Testis (tissue), 3 donors: ENCODE measurements around the gene MRGPRE. TPM values are rescaled to one million over a fixed set of nuclear protein-coding genes. Genes with fewer than 3 reads are reported as not detected.

Experiments used
- DNase-seq: peaks from one replicate; pipeline ENCODE4 v3.0.0-alpha.2; 2019
- H3K27ac ChIP-seq, 2 donors: fragments of 200-600 bp; sonication (generic); one replicate each; pipeline ENCODE4 v1.5.1; 2019
- H3K27me3 ChIP-seq: fragments of 200-600 bp; sonication (generic); one replicate; pipeline ENCODE4 v1.5.1; 2019
- H3K36me3 ChIP-seq: fragments of 200-600 bp; sonication (generic); one replicate; pipeline ENCODE4 v1.5.1; 2017; ENCODE audit warnings: low read depth; ENCODE audit errors: missing control alignments
- H3K4me1 ChIP-seq: fragments of 200-600 bp; sonication (generic); one replicate; pipeline ENCODE4 v1.5.1; 2019
- H3K4me3 ChIP-seq, 2 donors: fragments of 200-600 bp; sonication (generic); one replicate each; pipeline ENCODE4 v1.5.1; 2017 to 2019
- H3K9me3 ChIP-seq: fragments of 200-600 bp; sonication (generic); one replicate; pipeline ENCODE4 v1.5.1; 2017
- CTCF ChIP-seq, 3 experiments: fragments of 450-650 bp in 2 of 3; fragments of 200-600 bp in 1 of 3; sonication (generic) in 1 of 3; IDR thresholded peaks; one replicate each; pipeline ENCODE4 v1.5.1; 2016 to 2019; ENCODE audit warnings: antibody characterized with exemption in 3 of 3, mild to moderate bottlenecking in 2 of 3, moderate library complexity in 1 of 3
- POLR2A ChIP-seq: fragments of 450-650 bp; IDR thresholded peaks from one replicate; pipeline ENCODE4 v1.6.1; 2017; ENCODE audit warnings: antibody characterized with exemption, mild to moderate bottlenecking, moderate library complexity
- WGBS, 2 donors: methylation state at CpG; one replicate each; pipeline ENCODE4 v1.1.5; 2018; 5-methylcytosine and 5-hydroxymethylcytosine counted together
- intact Hi-C: fragments of 100-400 bp; cut with DNase I; formaldehyde crosslinking; loops from one replicate; pipeline ENCODE4 v1.15.1; 2023; ENCODE audit warnings: low total_unique reads
- polyA plus RNA-seq: library from polyadenylated mRNA; stranded (reverse); fragments of 350-450 nt; fragmentation: Illumina TruSeq; extraction: RNeasy Lipid Tissue Mini Kit (QIAGEN cat#74804); gene quantifications from one replicate; pipeline ENCODE4 v1.2.3, GENCODE V29; 2014; ENCODE audit warnings: low read depth, low replicate concordance; ENCODE audit not compliant: insufficient read depth
- total RNA-seq, 2 donors: library from RNA; depleted of rRNA; stranded (reverse); fragments of >200 nt; gene quantifications; one replicate each; pipeline ENCODE4 v1.2.3, GENCODE V29; 2016

MRGPRE gene
- total and polyA plus RNA-seq, 3 donors from 2014 or later = 0.30 to 1.0 (median 0.93) TPM

GRCh38 chr11:3193373-3194015, 38.7 kb downstream of the MRGPRE start:
- intact Hi-C loops = no loop called here
- Histone ChIP-seq H3K9me3 (no peaks in the 10 kb centered on the region), H3K4me1 (no peaks in the 10 kb centered on the region), H3K27ac (no peak overlapping the region), H3K4me3 (no peak overlapping the region), H3K27me3 (no peaks in the 10 kb centered on the region), H3K36me3 (no peaks in the 10 kb centered on the region)
- 85 to 90% methylated on average over 17 to 19 of the region's 19 CpGs for WGBS, 2 donors
- DNase-seq = no peak
- TF ChIP-seq CTCF (IDR thresholded peaks at IDR 0.05) (no peak), POLR2A (no peak)

- Histone ChIP-seq H3K4me1 (no peaks in the 10 kb centered on the region), H3K27me3 (no peaks in the 10 kb centered on the region), H3K27ac (no peak overlapping the region), H3K9me3 (no peaks in the 10 kb centered on the region), H3K36me3 (no peaks in the 10 kb centered on the region), H3K4me3 (no peak overlapping the region)
- intact Hi-C loops = no loop called here
- no peak for TF ChIP-seq POLR2A
- no peak for TF ChIP-seq CTCF (IDR thresholded peaks at IDR 0.05)
- DNase-seq = no peak
- 87 to 90% methylated on average over 10 to 14 of the region's 14 CpGs for WGBS, 2 donors
Measured at GRCh38 chr11:3192511-3193372, 39.5 kb downstream of the MRGPRE start.

DNA sequence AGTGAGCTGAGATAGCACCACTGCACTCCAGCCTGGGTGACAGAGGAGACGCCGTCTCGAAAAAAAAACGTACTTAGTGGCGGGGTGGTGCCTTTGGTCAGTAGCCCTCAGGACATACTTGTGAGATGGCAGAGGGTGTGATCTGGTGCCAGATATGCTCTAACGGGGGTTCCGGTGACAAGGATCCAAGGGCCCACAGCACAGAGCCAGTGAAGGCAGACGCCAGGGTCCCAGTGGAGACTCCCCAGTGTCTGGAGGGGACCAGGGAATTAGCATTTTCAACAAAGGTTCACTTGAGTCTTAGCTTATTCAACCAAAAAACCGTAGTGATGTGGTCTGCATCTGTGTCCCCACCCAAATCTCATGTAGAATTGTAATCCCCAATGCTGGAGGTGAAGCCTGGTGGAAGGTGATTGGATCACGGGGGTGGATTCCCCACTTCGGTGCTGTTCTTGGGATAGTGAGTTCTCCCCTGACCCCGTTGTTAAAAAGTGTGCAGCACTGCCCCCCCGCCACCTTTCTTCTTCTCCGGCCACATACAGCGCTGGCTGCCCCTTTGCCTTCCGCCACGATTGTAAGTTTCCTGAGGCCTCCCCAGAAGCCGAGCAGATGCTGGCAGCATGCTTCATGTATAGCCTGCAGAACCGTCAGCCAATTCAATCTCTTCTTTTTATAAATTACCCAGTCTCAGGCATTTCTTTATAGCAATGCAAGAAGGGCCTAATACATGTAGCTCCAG, 40.5 kb downstream of the MRGPRE start:
- DNase-seq = no peak
- 91 to 94% methylated on average over 18 to 19 of the region's 19 CpGs for WGBS, 2 donors
- Histone ChIP-seq H3K4me1 (no peaks in the 10 kb centered on the region), H3K27me3 (no peaks in the 10 kb centered on the region), H3K9me3 (no peaks in the 10 kb centered on the region), H3K27ac (no peak overlapping the region), H3K4me3 (no peak overlapping the region), H3K36me3 (no peaks in the 10 kb centered on the region)
- intact Hi-C loops = no loop called here
- TF ChIP-seq CTCF (IDR thresholded peaks at IDR 0.05) = no peak
- no peak for TF ChIP-seq POLR2A

DNA sequence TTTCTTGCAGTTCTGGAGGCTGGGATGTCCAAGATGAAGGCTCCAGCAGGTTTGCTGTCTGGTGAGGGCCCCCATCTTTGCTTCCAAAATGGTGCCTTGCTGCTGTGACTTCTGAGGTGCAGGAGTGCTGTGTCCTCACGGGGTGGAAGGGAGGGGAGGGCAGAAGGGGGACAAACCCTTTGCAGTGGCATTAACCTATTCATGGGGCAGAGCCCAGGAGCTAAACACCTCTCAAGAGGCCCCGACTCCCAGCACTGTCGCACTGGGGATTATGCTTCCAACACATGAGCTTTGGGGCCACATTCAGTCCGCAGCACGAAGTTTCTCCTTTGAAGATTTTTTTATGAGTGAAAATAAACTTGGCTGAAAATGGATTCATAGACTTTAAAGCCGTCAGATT, 41.6 kb downstream of the MRGPRE start:
- Histone ChIP-seq H3K9me3 (no peaks in the 10 kb centered on the region), H3K4me1 (no peaks in the 10 kb centered on the region), H3K27ac (no peak overlapping the region), H3K4me3 (no peak overlapping the region), H3K27me3 (no peaks in the 10 kb centered on the region), H3K36me3 (no peaks in the 10 kb centered on the region)
- no peak for DNase-seq
- no peak for TF ChIP-seq POLR2A
- TF ChIP-seq CTCF (IDR thresholded peaks at IDR 0.05) = no peak
- 78 to 85% methylated on average over 6 of the region's 6 CpGs for WGBS, 2 donors
- intact Hi-C loops = no loop called here
